PFSK-1 (cell line): ENCODE results near the gene SLC8A3.

Experiments
- FOXP2 ChIP-seq: optimal IDR thresholded peaks from 2 replicates; pipeline ENCODE3; 2011; ENCODE audit warnings: borderline replicate concordance, control low read depth, inconsistent platforms; ENCODE audit not compliant: insufficient read depth; ENCODE audit errors: extremely low read length, extremely low read depth
- POLR2AphosphoS5 ChIP-seq: IDR thresholded peaks from 2 replicates; pipeline ENCODE4 v1.6.1; 2012; ENCODE audit warnings: low read depth, mild to moderate bottlenecking, control low read depth, low read length, moderate library complexity
- SIN3A ChIP-seq: IDR thresholded peaks from 2 replicates; pipeline ENCODE4 v1.6.1; 2012; ENCODE audit warnings: mild to moderate bottlenecking, low read length, moderate library complexity, borderline replicate concordance; ENCODE audit not compliant: insufficient read depth
- TAF1 ChIP-seq: IDR thresholded peaks from 2 replicates; pipeline ENCODE4 v1.6.1; 2012; ENCODE audit warnings: low read length, control low read depth, borderline replicate concordance; ENCODE audit not compliant: insufficient read depth
- TF ChIP-seq, protein P1 (sequence below), 2 experiments: IDR thresholded peaks; 2 replicates each; pipeline versions ENCODE4 v1.6.1 to v1.8.0; 2011 to 2012; ENCODE audit warnings: low read depth in 2 of 2, low read length in 2 of 2, control low read depth in 1 of 2, inconsistent platforms in 1 of 2, mild to moderate bottlenecking in 1 of 2, moderate library complexity in 1 of 2; ENCODE audit not compliant: insufficient read depth in 1 of 2

SLC8A3 gene

DNA sequence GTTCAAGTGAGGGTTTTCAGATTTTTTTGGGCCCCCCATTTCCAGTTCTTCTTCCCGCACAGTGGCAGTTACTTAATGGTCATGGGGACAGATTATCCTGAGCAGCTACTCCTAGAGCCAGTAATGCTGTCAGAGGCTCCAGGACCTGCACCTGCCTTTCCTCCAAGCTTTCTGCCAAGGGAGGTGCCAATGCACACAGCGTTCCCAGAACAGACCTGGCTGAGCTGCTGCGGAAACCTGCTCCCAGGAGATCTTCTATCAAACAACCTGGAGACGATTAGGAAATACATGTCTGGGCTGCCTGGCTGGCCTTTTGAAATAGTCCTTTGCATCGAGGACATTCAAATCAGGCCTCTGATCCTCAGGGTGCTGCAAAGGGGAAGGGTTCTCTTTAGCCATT is 120.9 kb downstream of the SLC8A3 start:
- TF ChIP-seq TAF1: no peak
- no peak for TF ChIP-seq FOXP2
- TF ChIP-seq, protein P1, sequence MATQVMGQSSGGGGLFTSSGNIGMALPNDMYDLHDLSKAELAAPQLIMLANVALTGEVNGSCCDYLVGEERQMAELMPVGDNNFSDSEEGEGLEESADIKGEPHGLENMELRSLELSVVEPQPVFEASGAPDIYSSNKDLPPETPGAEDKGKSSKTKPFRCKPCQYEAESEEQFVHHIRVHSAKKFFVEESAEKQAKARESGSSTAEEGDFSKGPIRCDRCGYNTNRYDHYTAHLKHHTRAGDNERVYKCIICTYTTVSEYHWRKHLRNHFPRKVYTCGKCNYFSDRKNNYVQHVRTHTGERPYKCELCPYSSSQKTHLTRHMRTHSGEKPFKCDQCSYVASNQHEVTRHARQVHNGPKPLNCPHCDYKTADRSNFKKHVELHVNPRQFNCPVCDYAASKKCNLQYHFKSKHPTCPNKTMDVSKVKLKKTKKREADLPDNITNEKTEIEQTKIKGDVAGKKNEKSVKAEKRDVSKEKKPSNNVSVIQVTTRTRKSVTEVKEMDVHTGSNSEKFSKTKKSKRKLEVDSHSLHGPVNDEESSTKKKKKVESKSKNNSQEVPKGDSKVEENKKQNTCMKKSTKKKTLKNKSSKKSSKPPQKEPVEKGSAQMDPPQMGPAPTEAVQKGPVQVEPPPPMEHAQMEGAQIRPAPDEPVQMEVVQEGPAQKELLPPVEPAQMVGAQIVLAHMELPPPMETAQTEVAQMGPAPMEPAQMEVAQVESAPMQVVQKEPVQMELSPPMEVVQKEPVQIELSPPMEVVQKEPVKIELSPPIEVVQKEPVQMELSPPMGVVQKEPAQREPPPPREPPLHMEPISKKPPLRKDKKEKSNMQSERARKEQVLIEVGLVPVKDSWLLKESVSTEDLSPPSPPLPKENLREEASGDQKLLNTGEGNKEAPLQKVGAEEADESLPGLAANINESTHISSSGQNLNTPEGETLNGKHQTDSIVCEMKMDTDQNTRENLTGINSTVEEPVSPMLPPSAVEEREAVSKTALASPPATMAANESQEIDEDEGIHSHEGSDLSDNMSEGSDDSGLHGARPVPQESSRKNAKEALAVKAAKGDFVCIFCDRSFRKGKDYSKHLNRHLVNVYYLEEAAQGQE (IDR thresholded peaks at IDR 0.05; ENCODE audit: insufficient read depth in 1 of 2, low read depth in 2 of 2, low read length in 2 of 2): no peak
- TF ChIP-seq POLR2AphosphoS5: no peak
- no peak for TF ChIP-seq SIN3A

DNA sequence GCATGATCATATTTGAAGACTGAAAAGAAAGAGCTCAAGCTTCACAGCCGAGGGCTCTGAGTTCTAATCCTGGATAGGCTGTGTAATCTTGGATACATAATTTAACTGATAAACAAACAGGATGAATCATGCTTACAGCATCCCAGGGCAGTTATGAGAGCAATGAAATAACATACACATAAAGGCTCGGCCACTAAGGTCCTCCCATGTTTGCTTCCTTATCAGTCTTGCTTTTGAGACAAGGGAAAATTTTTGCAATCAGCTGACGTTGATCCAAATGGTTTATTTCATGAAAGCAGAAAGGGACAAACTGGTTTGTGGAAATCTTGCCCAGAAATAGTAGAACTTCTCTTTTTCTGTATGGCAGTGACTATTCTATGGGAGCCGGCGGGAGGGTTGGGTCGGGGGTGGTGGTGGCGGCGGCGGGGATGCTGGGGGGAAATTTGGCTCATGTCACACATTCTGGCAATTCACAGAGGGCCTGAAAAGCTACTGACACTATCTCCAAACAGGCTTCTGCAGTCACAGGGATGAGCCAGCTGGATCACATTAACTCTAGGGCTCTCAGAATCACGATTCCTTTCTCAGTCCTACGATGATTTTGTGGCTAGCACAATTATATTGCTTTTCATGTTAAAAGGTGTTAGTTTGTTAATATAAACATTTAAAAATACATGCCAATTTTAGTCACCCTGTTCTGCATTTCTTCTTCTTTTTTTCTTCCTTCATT is 124.5 kb downstream of the SLC8A3 start:
- TF ChIP-seq, protein P1 (IDR thresholded peaks at IDR 0.05; ENCODE audit: insufficient read depth in 1 of 2, low read depth in 2 of 2, low read length in 2 of 2): no peak
- TF ChIP-seq SIN3A: no peak
- TF ChIP-seq POLR2AphosphoS5: no peak
- TF ChIP-seq FOXP2: no peak
- no peak for TF ChIP-seq TAF1

DNA sequence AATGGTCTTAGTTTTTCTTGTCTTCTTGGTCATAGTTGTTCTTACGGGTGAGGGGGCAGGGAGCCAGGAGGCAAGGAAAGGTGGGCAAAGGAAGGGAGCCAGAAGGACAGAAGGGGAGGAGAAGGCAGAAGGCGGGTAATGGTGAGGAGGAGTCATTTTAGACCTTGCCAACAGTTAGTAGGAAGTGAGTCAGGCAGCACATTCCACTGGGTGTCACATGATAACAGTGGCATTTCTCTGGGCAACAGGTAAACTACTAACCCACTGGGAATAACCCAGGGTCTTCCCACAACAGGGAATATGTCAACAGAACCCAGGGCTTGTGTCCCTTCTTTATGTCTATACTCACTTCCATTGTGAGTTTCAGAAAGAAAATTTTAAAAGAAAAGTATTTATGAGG is 127.6 kb downstream of the SLC8A3 start:
- TF ChIP-seq FOXP2: no peak
- no peak for TF ChIP-seq TAF1
- TF ChIP-seq SIN3A: no peak
- TF ChIP-seq, protein P1 (IDR thresholded peaks at IDR 0.05; ENCODE audit: insufficient read depth in 1 of 2, low read depth in 2 of 2, low read length in 2 of 2): no peak
- TF ChIP-seq POLR2AphosphoS5: no peak

DNA sequence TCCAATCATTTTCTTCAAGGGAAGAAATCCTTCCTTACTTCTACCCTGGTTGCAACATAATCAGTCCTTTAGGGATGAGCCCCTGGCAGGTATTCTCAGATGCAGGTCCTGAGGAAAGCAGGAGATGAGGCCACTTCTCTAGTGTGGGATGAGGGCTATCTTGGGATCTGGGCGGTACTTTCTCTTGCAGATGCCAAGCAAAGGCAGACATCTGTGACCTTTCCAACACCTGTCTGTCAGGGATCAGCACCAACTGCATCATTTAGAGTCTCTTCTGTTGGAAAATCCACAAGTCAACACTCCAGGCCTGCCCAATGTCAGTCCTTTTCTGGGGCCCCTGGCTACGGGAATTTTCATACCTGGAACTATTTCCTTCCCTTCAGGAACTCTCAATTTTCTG is 129.2 kb downstream of the SLC8A3 start:
- TF ChIP-seq, protein P1 (IDR thresholded peaks at IDR 0.05; ENCODE audit: insufficient read depth in 1 of 2, low read depth in 2 of 2, low read length in 2 of 2): no peak
- TF ChIP-seq FOXP2 (no peak), TAF1 (no peak), POLR2AphosphoS5 (no peak), SIN3A (no peak)
